Lung (tissue), 12 donors: ENCODE results near the gene PCDH9. TPM values are rescaled to one million over a fixed set of nuclear protein-coding genes. Genes with fewer than 3 reads are reported as not detected.

Experiments
- ATAC-seq: fragments of 200-7000 bp; cut with Tn5 transposase; one replicate; pipeline ENCODE4 v1.9.1; 2020; ENCODE audit warnings: moderate number of reproducible peaks; ENCODE audit not compliant: insufficient read depth, low FRiP score
- DNase-seq, 3 donors: peaks; one replicate each; pipeline ENCODE4 v3.0.0-alpha.2; 2013 to 2017
- H3K27ac ChIP-seq, 2 donors: one replicate each; pipeline ENCODE4 v1.5.1; 2013; ENCODE audit warnings: mild to moderate bottlenecking in 2 of 2, moderate library complexity in 2 of 2, control low read depth in 1 of 2, inconsistent platforms in 1 of 2, low read depth in 1 of 2, low read length in 1 of 2
- H3K27me3 ChIP-seq, 3 donors: one replicate each; pipeline ENCODE4 v1.5.1; 2013; ENCODE audit warnings: low read length in 2 of 3; ENCODE audit not compliant: control insufficient read depth in 3 of 3, insufficient read depth in 3 of 3
- H3K36me3 ChIP-seq, 4 donors: one replicate each; pipeline ENCODE4 v1.5.1; 2013; ENCODE audit warnings: low read length in 4 of 4, mild to moderate bottlenecking in 1 of 4, moderate library complexity in 1 of 4; ENCODE audit not compliant: control insufficient read depth in 4 of 4, insufficient read depth in 4 of 4
- H3K4me1 ChIP-seq, 5 donors: one replicate each; pipeline ENCODE4 v1.5.1; 2013; ENCODE audit warnings: low read length in 5 of 5, mild to moderate bottlenecking in 2 of 5, moderate library complexity in 1 of 5; ENCODE audit not compliant: control insufficient read depth in 5 of 5, insufficient read depth in 5 of 5
- H3K4me3 ChIP-seq: one replicate; pipeline ENCODE4 v1.5.1; 2013; ENCODE audit warnings: mild to moderate bottlenecking, control low read depth, moderate library complexity
- H3K9ac ChIP-seq, 2 donors: one replicate each; pipeline ENCODE4 v1.5.1; 2013; ENCODE audit warnings: low read length in 2 of 2, control low read depth in 1 of 2; ENCODE audit not compliant: insufficient read depth in 1 of 2
- H3K9me3 ChIP-seq, 4 donors: one replicate each; pipeline ENCODE4 v1.5.1; 2013; ENCODE audit warnings: low read length in 3 of 4, mild to moderate bottlenecking in 1 of 4, moderate library complexity in 1 of 4; ENCODE audit not compliant: control insufficient read depth in 4 of 4, insufficient read depth in 3 of 4
- CTCF ChIP-seq: IDR thresholded peaks from 2 replicates; pipeline ENCODE4 v1.5.1; 2012; ENCODE audit warnings: mild to moderate bottlenecking; ENCODE audit errors: control extremely low read depth, extremely low read depth
- WGBS, 2 donors: extraction: QIAGEN DNeasy Blood & Tissue Kit; methylation state at CpG; one replicate each; pipeline ENCODE4 v1.1.7; 2013; 5-methylcytosine and 5-hydroxymethylcytosine counted together
- polyA plus RNA-seq, 2 donors: library from polyadenylated mRNA; stranded (reverse); fragments of 200-250 nt; gene quantifications; one replicate each; pipeline ENCODE4 v1.2.1, GENCODE V29; 2013
- total RNA-seq, 2 donors: library from RNA; depleted of rRNA in 1 of 2; stranded (reverse); fragments of >200 nt in 1 of 2; gene quantifications; one replicate each; pipeline ENCODE4 v1.2.1, GENCODE V29; 2014 to 2021
- donor health status: control.
- donor health status: control.
- donor health status: Bipolar disorder and iron deficiency.
- donor health status: healthy.
- donor health status: DM: yes; HTN: yes; CAD: no.

Gene PCDH9
- total and polyA plus RNA-seq, 4 donors: 0.68 to 22.2 (median 4.1) TPM

- H3K9ac ChIP-seq: no peak overlapping the region
- ATAC-seq (no peak), DNase-seq (no peak)
- H3K9me3 ChIP-seq: no peaks in the 10 kb centered on the region
- no peaks in the 10 kb centered on the region for H3K27me3 ChIP-seq
- H3K4me1 ChIP-seq: peaks cover 0 to 11% (median 0%) of the 10 kb centered on the region in 5 donors
- no peaks in the 10 kb centered on the region for H3K36me3 ChIP-seq
- TF ChIP-seq CTCF: no peak
- 93 to 98% methylated on average over 1 of the region's 1 CpG for WGBS, 2 donors
- H3K4me3 ChIP-seq: no peak overlapping the region
- H3K27ac ChIP-seq: no peak overlapping the region
Observed at GRCh38 chr13:66489172-66489571, 741.0 kb downstream of the PCDH9 start.

- no peaks in the 10 kb centered on the region for H3K4me1 ChIP-seq
- H3K36me3 ChIP-seq: no peaks in the 10 kb centered on the region
- DNase-seq (no peak), ATAC-seq (no peak)
- no peaks in the 10 kb centered on the region for H3K27me3 ChIP-seq
- H3K9ac ChIP-seq: no peak overlapping the region
- no peak for TF ChIP-seq CTCF
- H3K4me3 ChIP-seq: no peak overlapping the region
- H3K9me3 ChIP-seq: no peaks in the 10 kb centered on the region
- H3K27ac ChIP-seq: no peak overlapping the region
- WGBS, 2 donors: 86 to 94% methylated on average over 9 of the region's 9 CpGs
Observed at GRCh38 chr13:66483712-66484111, 746.4 kb downstream of the PCDH9 start.

GRCh38 chr13:66482836-66483235 is 747.3 kb downstream of the PCDH9 start:
- no peak overlapping the region for H3K9ac ChIP-seq
- H3K4me1 ChIP-seq: no peaks in the 10 kb centered on the region
- no peaks in the 10 kb centered on the region for H3K36me3 ChIP-seq
- no peaks in the 10 kb centered on the region for H3K9me3 ChIP-seq
- DNase-seq (no peak), ATAC-seq (no peak)
- no peaks in the 10 kb centered on the region for H3K27me3 ChIP-seq
- H3K4me3 ChIP-seq: no peak overlapping the region
- H3K27ac ChIP-seq: no peak overlapping the region
- WGBS, 2 donors: 74 to 76% methylated on average over 4 of the region's 4 CpGs
- TF ChIP-seq CTCF: no peak

GRCh38 chr13:66477816-66478215 is 752.3 kb downstream of the PCDH9 start:
- no peak for DNase-seq
- WGBS, 2 donors: 85% methylated on average over 4 of the region's 4 CpGs
- no peak overlapping the region for H3K9ac ChIP-seq
- H3K9me3 ChIP-seq: no peaks in the 10 kb centered on the region
- no peak for ATAC-seq
- no peak for TF ChIP-seq CTCF
- H3K36me3 ChIP-seq: no peaks in the 10 kb centered on the region
- H3K4me3 ChIP-seq: no peak overlapping the region
- H3K27me3 ChIP-seq: no peaks in the 10 kb centered on the region
- H3K4me1 ChIP-seq: no peaks in the 10 kb centered on the region
- no peak overlapping the region for H3K27ac ChIP-seq
